Kidney (tissue), 14 donors: Measurements from ENCODE around the gene CCNB2. TPM values are rescaled to one million over a fixed set of nuclear protein-coding genes. Genes with fewer than 3 reads are reported as not detected.

Experiments
- DNase-seq, 5 donors: peaks; one replicate each; pipeline ENCODE4 v3.0.0-alpha.2; 2013 to 2020
- FAIRE-seq: peaks from 2 replicates; lab custom pipeline; 2012; peaks lifted over from hg19 to GRCh38; lab: Jason Lieb, UNC
- H3K27ac ChIP-seq, 2 donors: one replicate each; pipeline ENCODE4 v1.7.0; 2013; ENCODE audit warnings: low read depth in 2 of 2, low read length in 2 of 2, inconsistent platforms in 1 of 2
- H3K27me3 ChIP-seq: one replicate; pipeline ENCODE4 v1.7.1; 2013; ENCODE audit warnings: low read length, inconsistent platforms; ENCODE audit not compliant: control insufficient read depth, insufficient read depth
- H3K36me3 ChIP-seq, 3 donors: one replicate each; pipeline versions ENCODE4 v1.7.0 to v1.7.1; 2013; ENCODE audit warnings: low read length in 3 of 3, control low read depth in 1 of 3, inconsistent platforms in 1 of 3; ENCODE audit not compliant: insufficient read depth in 3 of 3, control insufficient read depth in 2 of 3
- H3K4me1 ChIP-seq, 3 donors: one replicate each; pipeline versions ENCODE4 v1.7.0 to v1.7.1; 2013; ENCODE audit warnings: low read length in 3 of 3, inconsistent platforms in 1 of 3, low read depth in 1 of 3; ENCODE audit not compliant: control insufficient read depth in 2 of 3, insufficient read depth in 2 of 3
- H3K4me3 ChIP-seq, 3 donors: one replicate each; pipeline versions ENCODE4 v1.7.0 to v1.8.1; 2013; ENCODE audit warnings: low read length in 3 of 3, control low read depth in 1 of 3, inconsistent platforms in 1 of 3
- H3K9ac ChIP-seq, 3 donors: one replicate each; pipeline versions ENCODE4 v1.7.0 to v1.7.1; 2013; ENCODE audit warnings: low read length in 3 of 3, control low read depth in 1 of 3, inconsistent platforms in 1 of 3
- H3K9me3 ChIP-seq, 3 donors: one replicate each; pipeline versions ENCODE4 v1.7.0 to v1.7.1; 2013; ENCODE audit warnings: low read length in 3 of 3, control low read depth in 1 of 3, inconsistent platforms in 1 of 3; ENCODE audit not compliant: control insufficient read depth in 2 of 3, insufficient read depth in 1 of 3
- CTCF ChIP-seq: IDR thresholded peaks from 3 replicates; pipeline ENCODE4 v1.5.1; 2012; ENCODE audit warnings: mild to moderate bottlenecking, moderate library complexity, borderline replicate concordance; ENCODE audit not compliant: insufficient read depth; ENCODE audit errors: extremely low read depth
- intact Hi-C: fragments of 100-400 bp; cut with DNase I; formaldehyde crosslinking; loops from one replicate; pipeline ENCODE4 v1.11.1; 2022
- polyA plus RNA-seq: library from polyadenylated mRNA; stranded (reverse); fragments of 350-450 nt; fragmentation: Illumina TruSeq; extraction: RNeasy Lipid Tissue Mini Kit (QIAGEN cat#74804); gene quantifications from one replicate; pipeline ENCODE4 v1.2.3, GENCODE V29; 2014; ENCODE audit warnings: low read depth, low replicate concordance; ENCODE audit not compliant: insufficient read depth
- total RNA-seq: library from RNA; stranded (reverse); fragmentation: NEBNext Ultra II Directional; extraction: Animal tissue kit (Norgen Biotek cat#: 25700); gene quantifications from one replicate; pipeline ENCODE4 v1.2.1, GENCODE V29; 2021
- donor health status: control.
- donor health status: control.
- donor health status: control.
- donor health status: control.
- donor health status: control.
- donor health status: DM: yes; HTN: yes; CAD: no.
- donor health status: Normal renal cell carcinoma (clear cell type).

The CCNB2 gene
- total and polyA plus RNA-seq, 2 donors from 2014 or later, result 0.26 to 0.94 TPM

GRCh38 chr15:59166601-59167265 is 61.8 kb downstream of the CCNB2 start:
- intact Hi-C loops, result no loop called here
- H3K4me1 ChIP-seq, result peaks cover 0 to 10% (median 9%) of the 10 kb centered on the region in 3 donors
- peaks cover 0 to 4% (median 2%) of the 10 kb centered on the region in 3 donors for H3K36me3 ChIP-seq
- H3K27ac ChIP-seq, result peak overlapping the region; percentile 16 to 44
- no peaks in the 10 kb centered on the region for H3K9me3 ChIP-seq
- H3K27me3 ChIP-seq, result no peaks in the 10 kb centered on the region
- H3K9ac ChIP-seq, result no peak overlapping the region
- no peak for TF ChIP-seq CTCF
- no peak for FAIRE-seq
- H3K4me3 ChIP-seq, result no peak overlapping the region
- DNase-seq, result no peak

DNA sequence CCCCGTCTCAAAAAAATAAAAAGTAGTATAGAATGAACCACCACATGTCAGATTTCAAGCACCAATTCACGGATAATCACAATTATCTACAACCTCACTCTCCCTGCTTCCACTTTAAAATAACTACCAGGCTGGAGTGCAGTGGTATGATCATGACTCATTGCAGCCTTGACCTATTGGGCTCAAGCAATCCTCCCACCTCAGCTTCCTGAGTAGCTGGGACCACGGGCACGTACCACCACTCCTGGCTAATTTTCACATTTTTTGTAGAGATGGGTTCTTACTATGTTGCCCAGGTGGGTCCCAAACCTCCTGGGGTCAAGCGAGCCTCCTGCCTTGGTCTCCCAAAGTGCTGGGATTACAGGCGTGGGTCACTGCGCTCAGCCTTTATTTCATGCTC is 63.6 kb downstream of the CCNB2 start:
- DNase-seq (no peak), FAIRE-seq (no peak)
- Histone ChIP-seq H3K9ac (no peak overlapping the region), H3K4me1 (peaks cover 0 to 10% (median 9%) of the 10 kb centered on the region in 3 donors), H3K27me3 (no peaks in the 10 kb centered on the region), H3K27ac (peak overlapping the region in 1 of 2 donors; percentile 17), H3K36me3 (peaks cover 0 to 4% (median 3%) of the 10 kb centered on the region in 3 donors), H3K4me3 (no peak overlapping the region), H3K9me3 (no peaks in the 10 kb centered on the region)
- no peak for TF ChIP-seq CTCF
- intact Hi-C loops, result no loop called here

- intact Hi-C loops, result no loop called here
- Histone ChIP-seq H3K9me3 (no peaks in the 10 kb centered on the region), H3K9ac (no peak overlapping the region), H3K4me1 (peaks cover 0 to 10% (median 9%) of the 10 kb centered on the region in 3 donors), H3K27ac (peak overlapping the region in 1 of 2 donors; percentile 59), H3K27me3 (no peaks in the 10 kb centered on the region), H3K36me3 (peaks cover 0 to 4% (median 3%) of the 10 kb centered on the region in 3 donors), H3K4me3 (no peak overlapping the region)
- no peak for DNase-seq
- FAIRE-seq, result no peak
- TF ChIP-seq CTCF, result no peak
Measured at GRCh38 chr15:59169251-59169708, 64.3 kb downstream of the CCNB2 start.
